Gastroesophageal sphincter (tissue), 4 donors: ENCODE measurements around the gene RRAS. TPM values are rescaled to one million over a fixed set of nuclear protein-coding genes. Genes with fewer than 3 reads are reported as not detected.

ENCODE experiments used
- ATAC-seq: fragments of 150-250 bp; one replicate; pipeline ENCODE4 v1.9.1; 2016; ENCODE audit warnings: mild to moderate bottlenecking, moderate library complexity
- H3K27ac ChIP-seq, 4 donors: fragments of 200-600 bp; sonication (generic) in 3 of 4; 1 replicate in 3 of 4; 2 replicates in 1 of 4; pipeline ENCODE4 v1.5.1; 2016 to 2019
- H3K27me3 ChIP-seq: fragments of 200-600 bp; sonication (generic); one replicate; pipeline ENCODE4 v1.5.1; 2019
- H3K36me3 ChIP-seq, 2 donors: fragments of 200-600 bp; sonication (generic); one replicate each; pipeline ENCODE4 v1.5.1; 2019; ENCODE audit warnings: control low read depth in 1 of 2
- H3K4me1 ChIP-seq, 3 donors: fragments of 200-600 bp; sonication (generic); 1 replicate in 2 of 3; 2 replicates in 1 of 3; pipeline ENCODE4 v1.5.1; 2016 to 2019; ENCODE audit warnings: control low read depth in 2 of 3
- H3K4me3 ChIP-seq, 2 donors: fragments of 200-600 bp; sonication (generic); one replicate each; pipeline ENCODE4 v1.5.1; 2019; ENCODE audit warnings: mild to moderate bottlenecking in 1 of 2, moderate library complexity in 1 of 2
- H3K9me3 ChIP-seq, 3 donors: fragments of 200-600 bp; sonication (generic); one replicate each; pipeline ENCODE4 v1.5.1; 2017 to 2019; ENCODE audit warnings: control low read depth in 2 of 3
- EP300 ChIP-seq: sonication (generic); formaldehyde crosslinking; IDR thresholded peaks from one replicate; pipeline ENCODE4 v1.6.1; 2017; ENCODE audit warnings: antibody characterized with exemption, mild to moderate bottlenecking
- POLR2A ChIP-seq, 2 donors: fragments of 450-650 bp; IDR thresholded peaks; one replicate each; pipeline ENCODE4 v1.6.1; 2017; ENCODE audit warnings: antibody characterized with exemption in 2 of 2, mild to moderate bottlenecking in 2 of 2, moderate library complexity in 1 of 2
- POLR2AphosphoS5 ChIP-seq: sonication (generic); formaldehyde crosslinking; IDR thresholded peaks from one replicate; pipeline ENCODE4 v1.6.1; 2017; ENCODE audit warnings: antibody characterized with exemption
- WGBS, 2 donors: methylation state at CpG; one replicate each; pipeline ENCODE4 v1.1.5; 2018; ENCODE audit warnings: low coverage in 1 of 2; 5-methylcytosine and 5-hydroxymethylcytosine counted together
- total RNA-seq, 4 donors: library from RNA; depleted of rRNA; stranded (reverse); fragments of >200 nt; gene quantifications; one replicate each; pipeline ENCODE4 v1.1.0, GENCODE V29; 2016
- TF ChIP-seq, protein P1 (sequence below), 4 experiments: fragments of 200-600 bp in 2 of 4; fragments of 450-650 bp in 2 of 4; sonication (generic) in 1 of 4; IDR thresholded peaks; one replicate each; pipeline ENCODE4 v1.5.1; 2017 to 2019; ENCODE audit warnings: antibody characterized with exemption in 4 of 4, mild to moderate bottlenecking in 2 of 4, moderate library complexity in 2 of 4

Gene RRAS
- total RNA-seq, 4 donors from 2014 or later: 100 to 162 (median 136) TPM

DNA sequence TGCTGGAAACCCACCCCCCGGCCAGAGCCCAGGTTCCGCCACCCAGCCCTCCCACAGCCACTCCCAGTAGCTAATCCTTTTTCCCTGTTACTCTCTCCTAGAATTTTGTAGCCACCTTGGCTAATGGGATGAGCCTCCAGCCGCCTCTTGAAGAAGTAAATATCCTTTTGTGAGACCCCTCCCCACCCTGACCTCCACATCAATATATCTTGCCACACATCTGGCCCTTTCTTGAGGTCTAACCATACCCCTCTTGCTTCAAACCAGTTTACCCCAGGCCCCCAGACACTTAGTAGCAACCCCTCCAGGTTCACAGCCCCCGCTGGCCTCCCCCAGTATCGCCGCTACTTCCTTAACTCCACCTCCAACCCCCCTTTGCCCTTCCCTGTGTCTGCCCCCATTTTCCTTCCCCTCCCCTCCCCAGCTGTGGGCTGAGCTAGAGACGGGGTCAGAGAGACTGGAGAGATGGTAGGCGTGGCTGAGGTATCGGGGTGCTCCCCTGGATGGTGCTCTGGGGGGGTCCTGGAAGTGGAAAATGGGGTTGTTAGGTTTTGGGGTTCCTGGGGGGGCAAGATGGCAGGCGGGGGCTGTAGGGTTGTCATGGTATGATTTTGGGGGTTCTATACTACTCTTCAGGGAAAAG lies 39.9 kb upstream of the RRAS start:
- TF ChIP-seq, protein P1, sequence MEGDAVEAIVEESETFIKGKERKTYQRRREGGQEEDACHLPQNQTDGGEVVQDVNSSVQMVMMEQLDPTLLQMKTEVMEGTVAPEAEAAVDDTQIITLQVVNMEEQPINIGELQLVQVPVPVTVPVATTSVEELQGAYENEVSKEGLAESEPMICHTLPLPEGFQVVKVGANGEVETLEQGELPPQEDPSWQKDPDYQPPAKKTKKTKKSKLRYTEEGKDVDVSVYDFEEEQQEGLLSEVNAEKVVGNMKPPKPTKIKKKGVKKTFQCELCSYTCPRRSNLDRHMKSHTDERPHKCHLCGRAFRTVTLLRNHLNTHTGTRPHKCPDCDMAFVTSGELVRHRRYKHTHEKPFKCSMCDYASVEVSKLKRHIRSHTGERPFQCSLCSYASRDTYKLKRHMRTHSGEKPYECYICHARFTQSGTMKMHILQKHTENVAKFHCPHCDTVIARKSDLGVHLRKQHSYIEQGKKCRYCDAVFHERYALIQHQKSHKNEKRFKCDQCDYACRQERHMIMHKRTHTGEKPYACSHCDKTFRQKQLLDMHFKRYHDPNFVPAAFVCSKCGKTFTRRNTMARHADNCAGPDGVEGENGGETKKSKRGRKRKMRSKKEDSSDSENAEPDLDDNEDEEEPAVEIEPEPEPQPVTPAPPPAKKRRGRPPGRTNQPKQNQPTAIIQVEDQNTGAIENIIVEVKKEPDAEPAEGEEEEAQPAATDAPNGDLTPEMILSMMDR (IDR thresholded peaks at IDR 0.05): no peak
- TF ChIP-seq POLR2A (IDR thresholded peaks at IDR 0.05) (no peak), POLR2AphosphoS5 (no peak), EP300 (no peak)
- Histone ChIP-seq H3K27me3 (no peaks in the 10 kb centered on the region), H3K36me3 (peaks cover 0 to 41% of the 10 kb centered on the region in 2 donors), H3K4me1 (peaks cover 0 to 60% (median 19%) of the 10 kb centered on the region in 3 donors), H3K9me3 (no peaks in the 10 kb centered on the region), H3K27ac (peak overlapping the region in 3 of 4 donors; percentile 59 to 71 (median 67)), H3K4me3 (peak overlapping the region in 1 of 2 donors; percentile 34)
- WGBS, 2 donors: 34 to 69% methylated on average over 5 to 7 of the region's 10 CpGs
- no peak for ATAC-seq

DNA sequence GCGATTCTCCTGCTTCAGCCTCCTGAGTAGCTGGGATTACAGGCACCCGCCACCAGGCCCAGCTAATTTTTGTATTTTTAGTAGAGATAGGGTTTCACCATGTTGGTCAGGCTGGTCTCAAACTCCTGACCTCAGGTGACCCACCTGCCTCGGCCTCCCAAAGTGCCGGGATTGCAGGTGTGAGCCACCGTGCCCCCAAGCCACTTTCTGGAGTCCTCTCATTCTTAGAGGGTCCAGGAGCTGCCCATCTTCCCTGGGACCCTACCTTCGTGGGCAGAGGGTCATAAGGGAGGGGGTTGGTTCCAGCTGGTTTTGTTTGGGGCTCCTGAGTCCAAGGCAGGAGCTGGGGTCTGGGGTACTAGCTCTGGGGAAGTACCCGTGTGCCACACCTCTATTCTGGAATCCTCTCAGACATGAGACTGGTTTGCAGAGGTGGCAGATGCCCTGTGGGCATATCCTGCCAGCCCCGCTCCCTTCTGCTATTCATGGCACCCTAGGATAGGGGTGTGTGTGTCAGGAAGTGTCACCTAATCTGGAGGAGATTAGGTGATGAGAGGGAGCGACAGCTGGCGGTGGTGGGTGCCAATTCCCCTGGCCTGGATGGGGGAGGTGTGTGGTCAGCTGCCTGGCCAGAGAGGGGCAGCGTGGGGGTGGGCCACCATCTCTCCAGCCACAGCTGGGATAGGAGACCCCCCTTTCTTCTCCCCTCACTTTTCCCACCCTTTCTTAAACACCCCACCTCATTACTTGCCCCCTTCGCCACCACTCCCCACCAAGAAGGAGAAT lies 39.2 kb upstream of the RRAS start:
- H3K4me3 ChIP-seq: no peak overlapping the region
- 80% methylated on average over 2 of the region's 12 CpGs; no CpG with 5 or more reads in 1 of the 2 donors for WGBS, 2 donors
- TF ChIP-seq POLR2AphosphoS5: no peak
- no peaks in the 10 kb centered on the region for H3K27me3 ChIP-seq
- H3K4me1 ChIP-seq: peaks cover 0 to 61% (median 19%) of the 10 kb centered on the region in 3 donors
- ATAC-seq: no peak
- no peaks in the 10 kb centered on the region for H3K9me3 ChIP-seq
- H3K36me3 ChIP-seq: peaks cover 0 to 33% of the 10 kb centered on the region in 2 donors
- peak overlapping the region in 3 of 4 donors; percentile 52 to 96 (median 67) for H3K27ac ChIP-seq

DNA sequence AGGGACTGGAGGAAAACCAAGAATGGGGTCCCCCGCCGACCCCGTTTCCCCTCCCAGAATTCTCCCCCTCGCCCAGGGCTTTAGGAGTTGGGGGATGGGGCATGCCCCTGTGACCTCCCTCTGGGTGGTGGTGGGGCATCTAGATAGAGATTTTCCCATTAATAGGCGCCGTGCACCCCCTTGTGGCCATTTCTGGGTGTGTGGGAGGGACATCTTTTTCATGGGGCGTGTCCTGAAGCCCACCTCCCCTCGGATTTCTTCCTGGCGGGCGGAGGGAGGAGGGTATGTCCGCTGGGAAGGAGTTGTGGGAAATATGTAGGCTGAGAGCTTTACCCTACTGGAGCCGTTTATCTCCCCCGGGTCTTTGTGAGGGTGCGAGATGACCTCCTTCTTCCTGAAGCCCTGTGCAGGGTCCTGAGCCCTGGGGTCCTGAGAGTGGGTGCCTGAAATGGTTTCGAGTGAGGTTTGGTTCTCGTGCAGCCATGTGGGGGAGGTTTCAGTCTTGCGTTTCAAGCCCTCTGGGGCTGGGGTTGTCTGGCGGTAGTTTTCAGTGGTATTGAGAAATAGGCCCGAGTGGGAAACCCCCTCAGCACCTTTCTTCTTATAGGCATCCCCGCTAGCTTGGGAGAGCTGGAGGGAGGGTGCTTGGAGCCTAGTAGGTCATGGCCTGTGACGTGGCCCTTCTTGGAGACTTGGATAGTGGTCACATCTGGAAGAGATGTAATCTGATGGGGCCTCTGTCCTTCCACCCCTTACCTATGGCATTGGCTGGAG lies 38.1 kb upstream of the RRAS start:
- no peak for ATAC-seq

DNA sequence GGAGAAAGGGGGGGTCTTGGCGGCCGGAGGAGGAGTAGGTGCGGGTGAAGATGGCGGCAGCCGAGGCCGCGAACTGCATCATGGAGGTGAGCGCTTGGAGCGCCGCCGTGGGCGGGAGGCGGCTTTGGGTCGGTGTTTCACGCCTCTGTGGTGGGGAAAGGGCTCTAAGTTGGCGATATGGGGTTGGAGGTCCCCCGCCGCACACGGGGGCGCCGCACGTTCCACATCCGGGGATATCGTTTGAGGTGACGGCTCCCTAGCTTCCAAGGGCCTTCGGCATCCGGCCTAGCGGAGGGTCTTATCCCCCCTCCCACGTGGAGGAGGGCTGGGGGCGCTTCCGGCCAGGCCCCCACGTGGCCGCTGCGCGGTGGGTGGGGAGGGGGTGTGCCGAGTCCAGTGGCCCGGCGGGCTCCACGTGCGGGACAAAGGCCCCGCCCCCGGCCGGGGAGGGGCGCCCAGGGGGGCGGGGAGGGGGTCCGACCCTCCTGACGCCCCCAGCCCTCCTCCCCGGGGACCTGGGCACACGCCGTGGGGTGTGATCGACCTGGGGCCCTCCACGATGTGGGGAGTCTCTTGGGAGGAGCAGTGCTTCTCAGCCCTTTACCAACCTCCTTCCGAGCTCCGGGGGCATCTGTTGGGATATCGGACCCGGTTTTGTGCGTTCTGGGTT lies 37.4 kb upstream of the RRAS start, which contains the start of gene PRMT1:
Gene PRMT1 (plus strand): TSS at position 41 of the 670 bp plus-strand sequence. CDS start 10 bp downstream, at position 51.
- ATAC-seq: no peak
- Histone ChIP-seq H3K27ac (peak within 1 kb of the TSS; percentile 81 to 96 (median 93)), H3K4me1 (peaks cover 0 to 64% (median 19%) of the 10 kb centered on the region in 3 donors), H3K4me3 (peak within 1 kb of the TSS; percentile 88 to 100), H3K9me3 (no peaks in the 10 kb centered on the region), H3K27me3 (no peaks in the 10 kb centered on the region), H3K36me3 (peaks cover 0 to 15% of the 10 kb centered on the region in 2 donors)
- TF ChIP-seq, protein P1 (IDR thresholded peaks at IDR 0.05): peak in 1 of 4 experiments; percentile 10
- TF ChIP-seq POLR2A (IDR thresholded peaks at IDR 0.05) (peak; percentile 48 to 72), POLR2AphosphoS5 (peak; percentile 26), EP300 (no peak)
- 0% methylated on average over 1 of the region's 57 CpGs; no CpG with 5 or more reads in 1 of the 2 donors for WGBS, 2 donors

More for the DNA sequence above, 38.1 kb upstream of the RRAS start:
- Histone ChIP-seq H3K27ac (peak overlapping the region; percentile 70 to 96 (median 93)), H3K9me3 (no peaks in the 10 kb centered on the region), H3K4me3 (peak overlapping the region; percentile 88 to 100), H3K4me1 (peaks cover 0 to 61% (median 19%) of the 10 kb centered on the region in 3 donors), H3K27me3 (no peaks in the 10 kb centered on the region), H3K36me3 (peaks cover 0 to 23% of the 10 kb centered on the region in 2 donors)
- TF ChIP-seq POLR2A (IDR thresholded peaks at IDR 0.05) (no peak), POLR2AphosphoS5 (no peak), EP300 (no peak)
- TF ChIP-seq, protein P1 (IDR thresholded peaks at IDR 0.05): peak in 3 of 4 experiments; percentile 53 to 66 (median 63)
- 0% methylated on average over 5 of the region's 21 CpGs; no CpG with 5 or more reads in 1 of the 2 donors for WGBS, 2 donors
